IPS-18c (cell line): ENCODE measurements around the gene LRRC4C.
A peak's percentile ranks its signal among the peaks of the same experiment; 100 is the strongest.

ENCODE experiments used
- H3K4me3 ChIP-seq: 2 replicates; pipeline ENCODE4 v1.7.0; 2013; ENCODE audit warnings: low read depth, mild to moderate bottlenecking, low read length, moderate library complexity; ENCODE audit not compliant: insufficient read depth
- H3K9me3 ChIP-seq: one replicate; pipeline ENCODE4 v1.6.1; 2013; ENCODE audit warnings: mild to moderate bottlenecking, low read length, moderate library complexity; ENCODE audit not compliant: control insufficient read depth, insufficient read depth

LRRC4C gene

GRCh38 chr11:40316171-40316570, 1143.3 kb downstream of the LRRC4C start:
- Histone ChIP-seq H3K9me3 (no peaks in the 10 kb centered on the region), H3K4me3 (no peak overlapping the region)

GRCh38 chr11:40315122-40315521, 1144.3 kb downstream of the LRRC4C start:
- Histone ChIP-seq H3K4me3 (no peak overlapping the region), H3K9me3 (no peaks in the 10 kb centered on the region)

GRCh38 chr11:40314327-40314726, 1145.1 kb downstream of the LRRC4C start:
- Histone ChIP-seq H3K9me3 (no peaks in the 10 kb centered on the region), H3K4me3 (no peak overlapping the region)

GRCh38 chr11:40306938-40307548, 1152.4 kb downstream of the LRRC4C start:
- no peak overlapping the region for H3K4me3 ChIP-seq
- H3K9me3 ChIP-seq, result no peaks in the 10 kb centered on the region

GRCh38 chr11:40302669-40303068, 1156.8 kb downstream of the LRRC4C start:
- no peaks in the 10 kb centered on the region for H3K9me3 ChIP-seq

GRCh38 chr11:40295466-40295865, 1164.0 kb downstream of the LRRC4C start:
- Histone ChIP-seq H3K9me3 (no peaks in the 10 kb centered on the region), H3K4me3 (no peak overlapping the region)

More at GRCh38 chr11:40302669-40303068, 1156.8 kb downstream of the LRRC4C start:
- no peak overlapping the region for H3K4me3 ChIP-seq

GRCh38 chr11:40294741-40295140, 1164.7 kb downstream of the LRRC4C start:
- no peak overlapping the region for H3K4me3 ChIP-seq
- H3K9me3 ChIP-seq, result no peaks in the 10 kb centered on the region

- no peaks in the 10 kb centered on the region for H3K9me3 ChIP-seq
- H3K4me3 ChIP-seq, result no peak overlapping the region
These were observed 1165.1 kb downstream of the LRRC4C start for GRCh38 chr11:40294349-40294735.

GRCh38 chr11:40293655-40294348, 1165.7 kb downstream of the LRRC4C start:
- H3K4me3 ChIP-seq, result peak overlapping the region; percentile 69

GRCh38 chr11:40292721-40293508, 1166.5 kb downstream of the LRRC4C start:
- H3K4me3 ChIP-seq, result peak overlapping the region; percentile 69
- no peaks in the 10 kb centered on the region for H3K9me3 ChIP-seq

More at GRCh38 chr11:40293655-40294348, 1165.7 kb downstream of the LRRC4C start:
- no peaks in the 10 kb centered on the region for H3K9me3 ChIP-seq

- no peak overlapping the region; the same call in 1 of the 2 replicates for H3K4me3 ChIP-seq
- H3K9me3 ChIP-seq, result no peaks in the 10 kb centered on the region
These were observed 1167.7 kb downstream of the LRRC4C start for GRCh38 chr11:40291741-40292140.

GRCh38 chr11:40291329-40291728, 1168.1 kb downstream of the LRRC4C start:
- H3K4me3 ChIP-seq, result peak overlapping the region; percentile 15; the same call in 1 of the 2 replicates

GRCh38 chr11:40290171-40290631, 1169.3 kb downstream of the LRRC4C start:
- H3K4me3 ChIP-seq, result no peak overlapping the region
- H3K9me3 ChIP-seq, result no peaks in the 10 kb centered on the region

More at GRCh38 chr11:40291329-40291728, 1168.1 kb downstream of the LRRC4C start:
- H3K9me3 ChIP-seq, result no peaks in the 10 kb centered on the region

GRCh38 chr11:40289370-40289769, 1170.1 kb downstream of the LRRC4C start:
- H3K4me3 ChIP-seq, result no peak overlapping the region
- no peaks in the 10 kb centered on the region for H3K9me3 ChIP-seq

- Histone ChIP-seq H3K9me3 (no peaks in the 10 kb centered on the region), H3K4me3 (no peak overlapping the region)
These were observed 1171.3 kb downstream of the LRRC4C start for GRCh38 chr11:40287916-40288803.

- Histone ChIP-seq H3K9me3 (no peaks in the 10 kb centered on the region), H3K4me3 (no peak overlapping the region)
These were observed 1173.3 kb downstream of the LRRC4C start for GRCh38 chr11:40286137-40286536.

GRCh38 chr11:40285558-40285957, 1173.9 kb downstream of the LRRC4C start:
- Histone ChIP-seq H3K9me3 (no peaks in the 10 kb centered on the region), H3K4me3 (no peak overlapping the region)
